Large intestine (tissue), 3 donors: ENCODE measurements around the gene NAMPT. TPM values are rescaled to one million over a fixed set of nuclear protein-coding genes. Genes with fewer than 3 reads are reported as not detected.
"Not testable (repeated sequence)": the region's sequence is repeated elsewhere in the genome, so short reads cannot be mapped to it uniquely, and the experiment has no call there.

Experiments
- DNase-seq, 2 donors: peaks; one replicate each; pipeline versions ENCODE4 v3.0.0 to v3.0.0-alpha.2; 2013
- H3K27ac ChIP-seq: one replicate; pipeline ENCODE4 v1.5.1; 2013; ENCODE audit warnings: low read length
- H3K27me3 ChIP-seq: 2 replicates; pipeline ENCODE4 v1.6.1; 2013; ENCODE audit warnings: low read length; ENCODE audit not compliant: control insufficient read depth, insufficient read depth
- H3K36me3 ChIP-seq: 2 replicates; pipeline ENCODE4 v1.6.1; 2013; ENCODE audit warnings: low read length; ENCODE audit not compliant: control insufficient read depth, insufficient read depth
- H3K4me1 ChIP-seq: one replicate; pipeline ENCODE4 v1.6.1; 2013; ENCODE audit warnings: low read length; ENCODE audit not compliant: control insufficient read depth, insufficient read depth
- H3K4me3 ChIP-seq: one replicate; pipeline ENCODE4 v1.5.1; 2013; ENCODE audit warnings: low read length
- H3K9me3 ChIP-seq: one replicate; pipeline ENCODE4 v1.6.1; 2013; ENCODE audit warnings: mild to moderate bottlenecking, low read depth, low read length, moderate library complexity; ENCODE audit not compliant: control insufficient read depth
- WGBS: methylation state at CpG from one replicate; pipeline ENCODE4 v1.1.5; 2013; ENCODE audit warnings: low lambda C conversion rate; ENCODE audit not compliant: insufficient coverage; 5-methylcytosine and 5-hydroxymethylcytosine counted together
- polyA plus RNA-seq: library from polyadenylated mRNA; unstranded; fragments of 120-200 nt; gene quantifications from one replicate; pipeline ENCODE4 v1.2.1, GENCODE V29; 2013

Gene NAMPT
- polyA plus RNA-seq, 1 donor: 111 TPM

GRCh38 chr7:106320254-106320770 is 35.5 kb upstream of the NAMPT start:
- H3K27ac ChIP-seq, DNase-seq, H3K27me3 ChIP-seq, H3K36me3 ChIP-seq, H3K9me3 ChIP-seq, H3K4me3 ChIP-seq, H3K4me1 ChIP-seq: not testable (repeated sequence)
- WGBS: no CpG with 5 or more reads among the region's 9 CpGs

- WGBS: no CpG with 5 or more reads among the region's 2 CpGs
- Histone ChIP-seq H3K4me3 (no peak overlapping the region), H3K27me3 (no peaks in the 10 kb centered on the region), H3K27ac (no peak overlapping the region), H3K4me1 (peaks cover 3% of the 10 kb centered on the region), H3K9me3 (peaks cover 5% of the 10 kb centered on the region), H3K36me3 (no peaks in the 10 kb centered on the region)
- DNase-seq: no peak
Measured at GRCh38 chr7:106318482-106318881, 33.7 kb upstream of the NAMPT start.

DNA sequence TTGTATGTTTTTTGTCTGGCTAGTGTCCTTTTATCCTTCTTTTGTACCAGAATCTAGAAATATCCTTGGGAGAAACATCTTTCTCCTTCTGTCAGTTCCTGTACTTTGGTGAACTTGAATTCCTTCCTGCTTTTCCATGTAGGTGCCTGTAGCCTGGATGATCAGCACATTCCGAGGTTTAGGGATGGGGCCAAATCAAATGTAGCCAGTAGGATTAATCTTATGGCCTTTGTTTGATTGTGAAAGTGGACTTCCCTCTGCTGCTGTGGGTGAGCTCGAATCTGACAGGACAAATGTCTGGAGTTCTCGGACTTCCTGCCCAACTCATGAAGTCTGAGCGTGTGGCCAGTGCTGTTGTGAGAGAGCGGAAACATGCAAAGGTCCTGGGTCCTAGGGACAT is 33.2 kb upstream of the NAMPT start:
- H3K4me3 ChIP-seq: no peak overlapping the region
- peak in 1 of 2 donors; percentile 49 for DNase-seq
- H3K27me3 ChIP-seq: no peaks in the 10 kb centered on the region
- no CpG with 5 or more reads among the region's 5 CpGs for WGBS
- peaks cover 3% of the 10 kb centered on the region for H3K4me1 ChIP-seq
- H3K36me3 ChIP-seq: no peaks in the 10 kb centered on the region
- no peak overlapping the region for H3K27ac ChIP-seq
- peaks cover 5% of the 10 kb centered on the region for H3K9me3 ChIP-seq

- Histone ChIP-seq H3K27me3 (no peaks in the 10 kb centered on the region), H3K9me3 (peaks cover 5% of the 10 kb centered on the region), H3K27ac (no peak overlapping the region), H3K4me3 (no peak overlapping the region), H3K36me3 (no peaks in the 10 kb centered on the region), H3K4me1 (peaks cover 3% of the 10 kb centered on the region)
- DNase-seq: no peak
Measured at GRCh38 chr7:106316947-106317346, 32.2 kb upstream of the NAMPT start.

GRCh38 chr7:106314875-106315274 is 30.1 kb upstream of the NAMPT start:
- Histone ChIP-seq H3K4me3 (no peak overlapping the region), H3K36me3 (no peaks in the 10 kb centered on the region), H3K27me3 (no peaks in the 10 kb centered on the region), H3K4me1 (peaks cover 3% of the 10 kb centered on the region), H3K27ac (no peak overlapping the region), H3K9me3 (no peaks in the 10 kb centered on the region)
- no peak for DNase-seq
- WGBS: 100% methylated on average over 1 of the region's 2 CpGs

DNA sequence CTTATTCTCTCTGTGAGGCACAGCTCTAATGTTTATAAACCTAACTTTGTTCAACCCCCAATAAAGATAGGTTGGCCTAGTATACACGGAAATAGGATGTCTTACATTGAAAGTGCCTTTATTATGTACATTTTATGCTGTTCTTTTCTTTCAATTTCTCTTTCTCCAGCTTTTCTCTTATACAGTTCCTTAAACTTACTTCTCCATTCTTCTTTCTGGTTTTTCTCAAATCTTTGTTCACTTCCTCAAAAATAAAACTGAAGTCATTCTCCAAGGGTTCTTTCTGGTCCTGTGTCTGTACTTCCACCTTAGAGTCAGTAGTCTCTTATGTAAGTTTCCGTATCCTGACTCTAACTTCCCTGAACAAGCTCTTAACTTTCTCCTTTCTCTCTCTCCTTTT is 29.2 kb upstream of the NAMPT start:
- Histone ChIP-seq H3K27me3 (no peaks in the 10 kb centered on the region), H3K27ac (no peak overlapping the region), H3K4me3 (no peak overlapping the region), H3K9me3 (no peaks in the 10 kb centered on the region), H3K4me1 (peaks cover 3% of the 10 kb centered on the region), H3K36me3 (no peaks in the 10 kb centered on the region)
- peak in 1 of 2 donors; percentile 24 for DNase-seq
- 69% methylated on average over 2 of the region's 2 CpGs for WGBS

DNA sequence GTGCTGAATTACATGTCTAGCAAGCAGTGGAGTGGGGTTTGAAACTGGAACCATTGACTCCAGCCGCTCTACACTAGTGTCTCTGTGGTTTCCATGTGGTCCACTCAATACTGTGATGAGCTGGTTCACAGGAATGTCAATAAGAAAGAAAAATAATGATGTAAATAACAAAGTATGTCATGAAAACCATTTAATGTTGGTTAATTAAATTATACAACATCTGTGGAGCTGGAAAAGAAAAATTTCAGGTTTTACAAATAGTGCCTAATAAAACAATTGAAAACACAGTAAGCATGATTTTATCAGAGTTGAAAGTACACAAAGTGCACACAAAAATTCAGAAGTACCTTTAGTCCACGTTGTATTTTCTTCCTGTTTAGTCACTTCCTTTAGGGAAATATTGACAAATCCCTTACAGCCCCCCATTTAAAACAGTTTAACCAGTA is 28.7 kb upstream of the NAMPT start:
- Histone ChIP-seq H3K4me1 (peaks cover 3% of the 10 kb centered on the region), H3K27ac (no peak overlapping the region), H3K4me3 (no peak overlapping the region), H3K36me3 (no peaks in the 10 kb centered on the region), H3K9me3 (no peaks in the 10 kb centered on the region), H3K27me3 (no peaks in the 10 kb centered on the region)
- 33% methylated on average over 1 of the region's 2 CpGs for WGBS
- DNase-seq: peak in 1 of 2 donors; percentile 28

GRCh38 chr7:106312906-106313305 is 28.1 kb upstream of the NAMPT start:
- Histone ChIP-seq H3K9me3 (no peaks in the 10 kb centered on the region), H3K4me1 (peaks cover 3% of the 10 kb centered on the region), H3K36me3 (no peaks in the 10 kb centered on the region), H3K27me3 (no peaks in the 10 kb centered on the region), H3K27ac (no peak overlapping the region), H3K4me3 (no peak overlapping the region)
- no peak for DNase-seq
- WGBS: 90% methylated on average over 1 of the region's 2 CpGs

- no peak for DNase-seq
- WGBS: 89% methylated on average over 2 of the region's 4 CpGs
- Histone ChIP-seq H3K27me3 (no peaks in the 10 kb centered on the region), H3K9me3 (no peaks in the 10 kb centered on the region), H3K36me3 (no peaks in the 10 kb centered on the region), H3K27ac (no peak overlapping the region), H3K4me1 (no peaks in the 10 kb centered on the region), H3K4me3 (no peak overlapping the region)
Measured at GRCh38 chr7:106312099-106312871, 27.5 kb upstream of the NAMPT start.

DNA sequence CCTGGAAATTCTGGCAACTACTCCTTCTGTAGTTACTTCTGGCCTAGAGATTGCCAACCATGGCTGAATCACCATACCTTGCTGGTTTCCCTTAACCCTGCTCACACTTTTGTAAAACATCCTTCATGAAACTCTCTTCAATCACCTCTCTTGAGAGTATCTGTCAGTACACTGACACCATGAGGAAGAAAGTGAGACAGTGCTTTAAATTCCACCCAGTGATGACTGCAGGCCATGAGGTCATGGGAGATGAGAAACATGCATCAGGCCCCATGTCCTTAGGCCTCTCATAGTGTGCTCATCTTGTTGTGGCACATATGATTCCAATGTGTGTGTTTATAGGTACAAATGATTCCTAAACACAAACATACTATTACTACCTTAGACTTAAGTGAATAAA is 24.6 kb upstream of the NAMPT start:
- H3K27me3 ChIP-seq: no peaks in the 10 kb centered on the region
- peak in 1 of 2 donors; percentile 14 for DNase-seq
- H3K9me3 ChIP-seq: no peaks in the 10 kb centered on the region
- H3K4me1 ChIP-seq: no peaks in the 10 kb centered on the region
- no peak overlapping the region for H3K4me3 ChIP-seq
- no peak overlapping the region for H3K27ac ChIP-seq
- H3K36me3 ChIP-seq: no peaks in the 10 kb centered on the region

GRCh38 chr7:106306256-106306655 is 21.5 kb upstream of the NAMPT start:
- no peaks in the 10 kb centered on the region for H3K36me3 ChIP-seq
- 81% methylated on average over 2 of the region's 3 CpGs for WGBS

More at GRCh38 chr7:106306256-106306655, 21.5 kb upstream of the NAMPT start:
- no peaks in the 10 kb centered on the region for H3K4me1 ChIP-seq
- no peak overlapping the region for H3K4me3 ChIP-seq
- H3K27ac ChIP-seq: no peak overlapping the region
- DNase-seq: no peak
- H3K27me3 ChIP-seq: no peaks in the 10 kb centered on the region
- no peaks in the 10 kb centered on the region for H3K9me3 ChIP-seq
